OCI-LY1 (cell line): ENCODE measurements around the gene ANKMY1.

Source experiments
- H2AFZ ChIP-seq: fragments of 200-600 bp; sonication (generic), shearing (Covaris generic); 2 replicates; pipeline ENCODE4 v1.6.0; 2014; ENCODE audit warnings: antibody characterized with exemption, mild to moderate bottlenecking, low read length
- H3F3A ChIP-seq: fragments of 200-600 bp; sonication (generic), shearing (Covaris generic); 2 replicates; pipeline ENCODE4 v1.6.0; 2014; ENCODE audit warnings: mild to moderate bottlenecking, antibody characterized with exemption, low read length, moderate library complexity; ENCODE audit not compliant: insufficient read depth
- H3K27ac ChIP-seq: fragments of 200-600 bp; sonication (generic); 2 replicates; pipeline ENCODE4 v1.5.1; 2014; ENCODE audit warnings: low read length, mixed run types, mild to moderate bottlenecking, low read depth; ENCODE audit not compliant: poor library complexity, severe bottlenecking
- H3K27me3 ChIP-seq: fragments of 200-600 bp; sonication (generic); 2 replicates; pipeline ENCODE4 v1.6.0; 2014; ENCODE audit warnings: antibody characterized with exemption, mild to moderate bottlenecking, low read length, moderate library complexity; ENCODE audit not compliant: insufficient read depth
- H3K36me3 ChIP-seq: fragments of 200-600 bp; sonication (generic); 2 replicates; pipeline ENCODE4 v1.6.1; 2014; ENCODE audit warnings: mild to moderate bottlenecking, antibody characterized with exemption, low read length, moderate library complexity, mixed read lengths; ENCODE audit not compliant: insufficient read depth
- H3K4me1 ChIP-seq: fragments of 200-600 bp; sonication (generic); 2 replicates; pipeline ENCODE4 v1.5.1; 2014; ENCODE audit warnings: mild to moderate bottlenecking, low read length, moderate library complexity; ENCODE audit not compliant: insufficient read depth, severe bottlenecking
- H3K4me2 ChIP-seq: fragments of 200-600 bp; sonication (generic), shearing (Covaris generic); 2 replicates; pipeline ENCODE4 v1.6.1; 2014; ENCODE audit warnings: low read length
- H3K4me3 ChIP-seq: fragments of 200-600 bp; sonication (generic); 2 replicates; pipeline ENCODE4 v1.5.1; 2014; ENCODE audit warnings: low read length, low read depth, mild to moderate bottlenecking, mixed read lengths; ENCODE audit not compliant: poor library complexity, severe bottlenecking
- H3K79me2 ChIP-seq: fragments of 200-600 bp; shearing (Covaris generic); 2 replicates; pipeline ENCODE4 v1.6.1; 2016; ENCODE audit warnings: mixed run types, low read length, mixed read lengths; ENCODE audit not compliant: insufficient read depth
- H3K9ac ChIP-seq: fragments of 200-600 bp; sonication (generic), shearing (Covaris generic); 2 replicates; pipeline ENCODE4 v1.6.1; 2014; ENCODE audit warnings: mild to moderate bottlenecking, low read length, mixed read lengths
- H3K9me2 ChIP-seq: fragments of 200-600 bp; sonication (generic), shearing (Covaris generic); 2 replicates; pipeline ENCODE4 v1.6.1; 2014; ENCODE audit warnings: low read depth, mild to moderate bottlenecking, low read length, mixed read lengths
- H3K9me3 ChIP-seq: fragments of 200-600 bp; shearing (Covaris generic); 2 replicates; pipeline ENCODE4 v1.6.1; 2014; ENCODE audit warnings: low read length, mixed read lengths
- H4K20me1 ChIP-seq: fragments of 200-600 bp; sonication (generic), shearing (Covaris generic); 2 replicates; pipeline ENCODE4 v1.6.0; 2016; ENCODE audit warnings: mild to moderate bottlenecking, low read length; ENCODE audit not compliant: insufficient read depth
- EZH2 ChIP-seq: fragments of 200-600 bp; sonication (generic), shearing (Covaris generic); IDR thresholded peaks from 2 replicates; pipeline ENCODE4 v1.8.0; 2017; ENCODE audit warnings: borderline replicate concordance, mixed run types, mild to moderate bottlenecking, antibody characterized with exemption, low read length, moderate library complexity, mixed read lengths
- TF ChIP-seq, protein P1 (sequence below): fragments of 200-600 bp; sonication (generic), shearing (Covaris generic); IDR thresholded peaks from 2 replicates; pipeline ENCODE4 v1.5.1; 2017; ENCODE audit warnings: mild to moderate bottlenecking, antibody characterized with exemption, low read length, moderate library complexity, mixed read lengths

The ANKMY1 gene

DNA sequence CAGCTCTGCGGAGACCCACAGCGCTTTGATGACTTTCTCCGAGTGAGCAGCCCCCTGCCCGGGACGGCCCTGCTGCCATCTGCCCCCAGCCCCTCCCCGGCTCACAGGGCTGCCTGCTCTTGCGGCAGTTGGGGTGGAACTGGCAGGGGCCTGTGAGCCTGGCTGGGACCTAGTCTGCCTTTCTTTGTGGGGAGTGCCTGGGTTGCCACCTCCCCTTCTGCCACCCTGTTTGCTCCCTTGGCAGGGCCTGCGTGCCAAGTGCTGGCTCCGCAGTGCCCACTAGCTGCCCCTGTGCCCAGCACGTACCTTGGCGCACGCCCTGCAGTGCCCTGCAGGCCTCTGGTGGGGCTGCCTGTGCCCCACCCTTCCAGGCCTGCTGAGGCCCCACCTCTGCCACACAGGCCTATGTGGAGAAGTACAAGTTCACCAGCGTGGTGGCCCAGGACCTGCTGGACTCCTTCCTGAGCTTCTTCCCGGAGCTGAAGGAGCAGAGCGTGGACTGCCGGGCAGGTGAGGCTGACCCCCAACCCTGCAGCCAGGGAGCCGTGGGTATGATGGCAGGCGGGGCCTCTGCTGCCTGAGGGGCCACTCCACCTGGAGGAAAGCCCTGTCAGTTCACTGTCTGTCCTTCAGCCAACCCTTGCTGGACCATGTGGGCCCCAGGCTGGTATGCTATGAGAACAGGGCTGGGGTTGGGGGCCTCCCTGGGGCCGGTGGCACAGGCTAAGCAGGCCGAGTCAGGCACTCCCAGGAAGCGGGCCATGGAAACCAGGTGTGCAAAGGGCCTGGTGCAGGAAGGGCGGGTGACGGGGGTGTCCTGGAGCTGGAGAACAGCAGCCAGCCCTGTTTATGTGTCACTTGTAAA lies 17.5 kb upstream of the ANKMY1 start:
- Histone ChIP-seq H3K27me3 (no peaks in the 10 kb centered on the region), H3K4me1 (peaks cover 22% of the 10 kb centered on the region), H3F3A (no peaks in the 10 kb centered on the region), H3K9me3 (no peaks in the 10 kb centered on the region), H3K9me2 (no peaks in the 10 kb centered on the region), H3K9ac (no peak overlapping the region), H3K4me2 (no peak overlapping the region), H3K36me3 (peaks cover 40% of the 10 kb centered on the region), H3K79me2 (no peaks in the 10 kb centered on the region), H3K4me3 (no peak overlapping the region), H4K20me1 (no peaks in the 10 kb centered on the region), H3K27ac (no peak overlapping the region), H2AFZ (no peak overlapping the region)
- TF ChIP-seq EZH2: no peak
- TF ChIP-seq, protein P1, sequence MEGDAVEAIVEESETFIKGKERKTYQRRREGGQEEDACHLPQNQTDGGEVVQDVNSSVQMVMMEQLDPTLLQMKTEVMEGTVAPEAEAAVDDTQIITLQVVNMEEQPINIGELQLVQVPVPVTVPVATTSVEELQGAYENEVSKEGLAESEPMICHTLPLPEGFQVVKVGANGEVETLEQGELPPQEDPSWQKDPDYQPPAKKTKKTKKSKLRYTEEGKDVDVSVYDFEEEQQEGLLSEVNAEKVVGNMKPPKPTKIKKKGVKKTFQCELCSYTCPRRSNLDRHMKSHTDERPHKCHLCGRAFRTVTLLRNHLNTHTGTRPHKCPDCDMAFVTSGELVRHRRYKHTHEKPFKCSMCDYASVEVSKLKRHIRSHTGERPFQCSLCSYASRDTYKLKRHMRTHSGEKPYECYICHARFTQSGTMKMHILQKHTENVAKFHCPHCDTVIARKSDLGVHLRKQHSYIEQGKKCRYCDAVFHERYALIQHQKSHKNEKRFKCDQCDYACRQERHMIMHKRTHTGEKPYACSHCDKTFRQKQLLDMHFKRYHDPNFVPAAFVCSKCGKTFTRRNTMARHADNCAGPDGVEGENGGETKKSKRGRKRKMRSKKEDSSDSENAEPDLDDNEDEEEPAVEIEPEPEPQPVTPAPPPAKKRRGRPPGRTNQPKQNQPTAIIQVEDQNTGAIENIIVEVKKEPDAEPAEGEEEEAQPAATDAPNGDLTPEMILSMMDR: no peak

GRCh38 chr2:240574386-240575100 lies 16.8 kb upstream of the ANKMY1 start:
- H4K20me1 ChIP-seq: no peaks in the 10 kb centered on the region
- no peak overlapping the region for H3K4me2 ChIP-seq
- no peaks in the 10 kb centered on the region for H3K9me2 ChIP-seq
- peaks cover 22% of the 10 kb centered on the region for H3K4me1 ChIP-seq
- H3F3A ChIP-seq: no peaks in the 10 kb centered on the region
- TF ChIP-seq, protein P1: no peak
- TF ChIP-seq EZH2: no peak
- H3K9me3 ChIP-seq: no peaks in the 10 kb centered on the region
- H2AFZ ChIP-seq: no peak overlapping the region
- H3K27ac ChIP-seq: no peak overlapping the region
- H3K27me3 ChIP-seq: no peaks in the 10 kb centered on the region
- no peaks in the 10 kb centered on the region for H3K79me2 ChIP-seq
- H3K36me3 ChIP-seq: peaks cover 40% of the 10 kb centered on the region
- H3K9ac ChIP-seq: no peak overlapping the region
- no peak overlapping the region for H3K4me3 ChIP-seq

- Histone ChIP-seq H3F3A (no peaks in the 10 kb centered on the region), H3K9me2 (no peaks in the 10 kb centered on the region), H3K9ac (no peak overlapping the region), H3K4me1 (peaks cover 19% of the 10 kb centered on the region), H2AFZ (no peak overlapping the region), H3K4me3 (no peak overlapping the region), H3K27me3 (no peaks in the 10 kb centered on the region), H3K27ac (no peak overlapping the region), H3K36me3 (peaks cover 36% of the 10 kb centered on the region), H3K9me3 (no peaks in the 10 kb centered on the region), H3K4me2 (no peak overlapping the region), H3K79me2 (no peaks in the 10 kb centered on the region), H4K20me1 (no peaks in the 10 kb centered on the region)
- TF ChIP-seq, protein P1: no peak
- no peak for TF ChIP-seq EZH2
These were observed 16.0 kb upstream of the ANKMY1 start for GRCh38 chr2:240573516-240574385.
